ENCODE measurements around the gene BBS9.

- TF ChIP-seq POLR2A (IDR thresholded peaks at IDR 0.05) (no peak), CTCF (IDR thresholded peaks at IDR 0.05) (no peak)
Measured at GRCh38 chr7:33412331-33412730, 283.0 kb downstream of the BBS9 start.
